ENCODE measurements around the gene SYP.
"Not testable (repeated sequence)": the region's sequence is repeated elsewhere in the genome, so short reads cannot be mapped to it uniquely, and the experiment has no call there.

The SYP gene

GRCh38 chrX:49190821-49191573 lies 9.0 kb downstream of the SYP start:
- peak in 1 of 2 donors; percentile 80 for DNase-seq (ENCODE audit: extremely low read depth in 1 of 2, low read depth in 1 of 2)

GRCh38 chrX:49189606-49190005 lies 10.4 kb downstream of the SYP start:
- no peak for DNase-seq (ENCODE audit: extremely low read depth in 1 of 2, low read depth in 1 of 2)

GRCh38 chrX:49188468-49189076 lies 11.4 kb downstream of the SYP start:
- no peak for DNase-seq (ENCODE audit: extremely low read depth in 1 of 2, low read depth in 1 of 2)

- DNase-seq (ENCODE audit: extremely low read depth in 1 of 2, low read depth in 1 of 2) = no peak
Observed at GRCh38 chrX:49187526-49187925, 12.5 kb downstream of the SYP start.

- DNase-seq (ENCODE audit: extremely low read depth in 1 of 2, low read depth in 1 of 2) = no peak
Observed at GRCh38 chrX:49187028-49187394, 13.0 kb downstream of the SYP start.

GRCh38 chrX:49186125-49187027 lies 13.6 kb downstream of the SYP start, which contains the start of gene PRICKLE3:
TSS of gene PRICKLE3 (minus strand) at chrX:49186373. CDS start at chrX:49186297, 76 bp downstream.
- DNase-seq (ENCODE audit: extremely low read depth in 1 of 2, low read depth in 1 of 2) = peak in 1 of 2 donors; percentile 66

GRCh38 chrX:49184294-49185281 lies 15.4 kb downstream of the SYP start:
- DNase-seq (ENCODE audit: extremely low read depth in 1 of 2, low read depth in 1 of 2) = no peak

- DNase-seq (ENCODE audit: extremely low read depth in 1 of 2, low read depth in 1 of 2) = no peak
Observed at GRCh38 chrX:49183701-49184281, 16.2 kb downstream of the SYP start.

- no peak for DNase-seq (ENCODE audit: extremely low read depth in 1 of 2, low read depth in 1 of 2)
Observed at GRCh38 chrX:49179358-49179757, 20.6 kb downstream of the SYP start.

GRCh38 chrX:49178537-49178936 lies 21.5 kb downstream of the SYP start:
- DNase-seq (ENCODE audit: extremely low read depth in 1 of 2, low read depth in 1 of 2) = no peak

- no peak for DNase-seq (ENCODE audit: extremely low read depth in 1 of 2, low read depth in 1 of 2)
Observed at GRCh38 chrX:49177873-49178480, 22.0 kb downstream of the SYP start.

- DNase-seq (ENCODE audit: extremely low read depth in 1 of 2, low read depth in 1 of 2) = no peak
Observed at GRCh38 chrX:49177338-49177833, 22.6 kb downstream of the SYP start.

- no peak for DNase-seq (ENCODE audit: extremely low read depth in 1 of 2, low read depth in 1 of 2)
Observed at GRCh38 chrX:49176421-49177326, 23.3 kb downstream of the SYP start.

GRCh38 chrX:49175435-49176274 lies 24.3 kb downstream of the SYP start:
- no peak for DNase-seq (ENCODE audit: extremely low read depth in 1 of 2, low read depth in 1 of 2)

GRCh38 chrX:49174723-49175122 lies 25.3 kb downstream of the SYP start:
- no peak for DNase-seq (ENCODE audit: extremely low read depth in 1 of 2, low read depth in 1 of 2)

GRCh38 chrX:49173544-49173943 lies 26.4 kb downstream of the SYP start:
- DNase-seq (ENCODE audit: extremely low read depth in 1 of 2, low read depth in 1 of 2) = not testable (repeated sequence)

GRCh38 chrX:49172280-49172780 lies 27.7 kb downstream of the SYP start:
- DNase-seq (ENCODE audit: extremely low read depth in 1 of 2, low read depth in 1 of 2) = peak; percentile 58 to 71

All from stimulated activated CD8-positive, alpha-beta memory T cell treated with anti-CD3 and anti-CD28 coated beads, Interleukin-7, amount 100 ng/mL, for 48 hours (primary cell).